ENCODE measurements around the gene CDK2AP2.

DNA sequence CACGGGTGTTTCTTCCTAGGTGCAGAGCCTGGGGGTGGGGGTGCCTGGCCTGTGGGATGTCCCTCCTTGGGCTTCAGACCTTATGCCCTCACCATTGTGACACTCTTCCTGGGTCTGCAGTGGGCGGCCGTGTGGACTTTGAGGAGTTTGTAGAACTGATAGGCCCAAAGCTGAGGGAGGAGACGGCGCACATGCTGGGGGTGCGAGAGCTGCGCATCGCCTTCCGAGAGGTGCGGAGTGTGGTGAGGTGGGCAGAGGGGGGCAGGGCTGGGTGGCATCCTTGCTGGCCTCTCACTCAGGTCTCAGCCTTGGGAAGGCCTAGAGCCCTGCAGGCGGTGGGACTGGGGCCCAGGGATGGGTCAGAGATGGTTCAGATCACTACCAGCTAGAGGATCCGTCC is 50.5 kb downstream of the CDK2AP2 start:
- TF ChIP-seq, protein P1, sequence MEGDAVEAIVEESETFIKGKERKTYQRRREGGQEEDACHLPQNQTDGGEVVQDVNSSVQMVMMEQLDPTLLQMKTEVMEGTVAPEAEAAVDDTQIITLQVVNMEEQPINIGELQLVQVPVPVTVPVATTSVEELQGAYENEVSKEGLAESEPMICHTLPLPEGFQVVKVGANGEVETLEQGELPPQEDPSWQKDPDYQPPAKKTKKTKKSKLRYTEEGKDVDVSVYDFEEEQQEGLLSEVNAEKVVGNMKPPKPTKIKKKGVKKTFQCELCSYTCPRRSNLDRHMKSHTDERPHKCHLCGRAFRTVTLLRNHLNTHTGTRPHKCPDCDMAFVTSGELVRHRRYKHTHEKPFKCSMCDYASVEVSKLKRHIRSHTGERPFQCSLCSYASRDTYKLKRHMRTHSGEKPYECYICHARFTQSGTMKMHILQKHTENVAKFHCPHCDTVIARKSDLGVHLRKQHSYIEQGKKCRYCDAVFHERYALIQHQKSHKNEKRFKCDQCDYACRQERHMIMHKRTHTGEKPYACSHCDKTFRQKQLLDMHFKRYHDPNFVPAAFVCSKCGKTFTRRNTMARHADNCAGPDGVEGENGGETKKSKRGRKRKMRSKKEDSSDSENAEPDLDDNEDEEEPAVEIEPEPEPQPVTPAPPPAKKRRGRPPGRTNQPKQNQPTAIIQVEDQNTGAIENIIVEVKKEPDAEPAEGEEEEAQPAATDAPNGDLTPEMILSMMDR (IDR thresholded peaks at IDR 0.05) = no peak
- TF ChIP-seq POLR2A (IDR thresholded peaks at IDR 0.05) (no peak), POLR2AphosphoS5 (IDR thresholded peaks at IDR 0.05) (no peak)

All from breast epithelium (tissue), 3 donors.